HG03521 (cell line): ENCODE results near the gene PTRH1.

Source experiments
- ATAC-seq: cut with Tn5 transposase; IDR thresholded peaks from one replicate; pipeline ENCODE4 v1.9.1; 2021; ENCODE audit warnings: mild to moderate bottlenecking, moderate library complexity; ENCODE audit not compliant: unreplicated experiment

The PTRH1 gene

DNA sequence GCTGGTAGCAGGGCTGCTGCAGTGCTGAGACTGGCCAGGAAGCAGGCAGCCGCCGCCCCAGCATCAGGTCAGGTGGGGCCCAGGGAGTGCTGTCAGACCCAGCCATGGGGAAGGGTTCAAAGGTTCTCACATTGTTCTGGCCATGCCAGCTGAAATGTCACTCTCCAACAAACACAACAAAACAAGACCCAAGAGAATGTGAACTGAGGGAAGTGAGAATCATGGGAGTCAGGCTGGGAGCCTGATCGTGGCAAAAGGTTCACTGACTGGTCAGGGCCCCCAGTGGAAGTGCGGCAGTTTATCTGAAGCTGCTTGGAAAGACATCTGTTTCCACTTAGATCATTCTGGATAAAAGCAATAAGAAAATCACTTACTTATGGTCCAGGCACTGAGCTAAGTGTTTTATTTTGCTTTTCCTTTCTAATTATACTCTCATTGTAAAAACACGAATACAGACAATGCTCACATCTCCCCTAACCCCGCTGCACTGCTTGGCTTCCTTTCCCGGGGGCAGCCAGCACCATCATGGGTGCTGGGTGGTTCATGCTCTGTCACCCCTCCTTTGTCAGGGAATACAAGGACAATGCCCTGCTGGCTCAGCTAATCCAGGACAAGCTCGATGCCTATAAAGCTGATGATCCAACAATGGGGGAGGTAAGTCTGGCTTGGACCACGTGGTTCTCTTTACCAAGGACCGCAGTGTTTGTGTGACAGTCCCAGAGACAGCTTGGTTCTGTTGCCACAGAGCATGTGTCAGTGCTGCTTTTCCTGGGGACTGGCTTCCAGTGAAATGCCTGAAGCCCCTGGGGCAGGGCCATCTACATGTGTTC, 50.6 kb downstream of the PTRH1 start:
- ATAC-seq: no peak

DNA sequence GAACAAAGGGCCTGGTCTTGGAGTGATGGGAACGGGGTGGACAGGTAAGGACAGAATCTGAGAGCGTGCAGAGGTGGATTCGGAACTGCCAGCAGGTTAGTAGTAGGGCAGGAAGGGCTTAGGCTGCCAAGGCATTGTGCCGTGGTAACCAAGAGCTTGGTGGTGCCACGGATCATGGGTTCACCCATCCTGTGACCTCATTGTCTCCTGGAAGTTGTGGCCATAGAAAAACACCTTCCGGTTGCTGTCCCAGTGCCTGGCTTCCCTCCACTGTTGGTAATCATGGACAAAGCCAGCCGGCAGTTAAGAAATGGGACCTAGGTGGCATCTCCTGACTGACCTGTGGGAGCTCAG, 51.2 kb downstream of the PTRH1 start:
- no peak for ATAC-seq
